Ovary (tissue), 9 donors: ENCODE results near the gene DNAAF8. TPM values are rescaled to one million over a fixed set of nuclear protein-coding genes. Genes with fewer than 3 reads are reported as not detected.
A peak's percentile ranks its signal among the peaks of the same experiment; 100 is the strongest.

Experiments
- DNase-seq, 5 donors: peaks; one replicate each; pipeline ENCODE4 v3.0.0-alpha.2; 2019 to 2020
- H3K27ac ChIP-seq, 2 donors: fragments of 200-600 bp; one replicate each; pipeline versions ENCODE4 v1.5.1 to v1.8.0; 2019 to 2022
- H3K27me3 ChIP-seq: fragments of 200-600 bp; one replicate; pipeline ENCODE4 v1.8.0; 2022
- H3K36me3 ChIP-seq: fragments of 200-600 bp; sonication (generic); one replicate; pipeline ENCODE4 v1.5.1; 2019
- H3K4me1 ChIP-seq: one replicate; pipeline ENCODE4 v1.8.1; 2013; ENCODE audit warnings: mild to moderate bottlenecking, moderate library complexity; ENCODE audit not compliant: insufficient read depth
- H3K4me3 ChIP-seq: fragments of 200-600 bp; sonication (generic); one replicate; pipeline ENCODE4 v1.5.1; 2017
- H3K9me3 ChIP-seq, 2 donors: fragments of 200-600 bp in 1 of 2; sonication (generic) in 1 of 2; one replicate each; pipeline versions ENCODE4 v1.5.1 to v1.8.1; 2013 to 2019; ENCODE audit warnings: mild to moderate bottlenecking in 1 of 2, moderate library complexity in 1 of 2
- EP300 ChIP-seq: sonication (generic); formaldehyde crosslinking; IDR thresholded peaks from one replicate; pipeline ENCODE4 v1.6.1; 2017; ENCODE audit warnings: antibody characterized with exemption
- POLR2A ChIP-seq: fragments of 450-650 bp; IDR thresholded peaks from one replicate; pipeline ENCODE4 v1.6.1; 2017; ENCODE audit warnings: antibody characterized with exemption, mild to moderate bottlenecking, moderate library complexity
- WGBS, 3 donors: extraction: QIAGEN DNeasy Blood & Tissue Kit in 1 of 3; methylation state at CpG; one replicate each; pipeline versions ENCODE4 v1.1.5 to v1.1.7; 2013 to 2017; 5-methylcytosine and 5-hydroxymethylcytosine counted together
- intact Hi-C, 4 donors: fragments of 100-400 bp; cut with DNase I; formaldehyde crosslinking; loops; one replicate each; pipeline versions ENCODE4 v1.11.0 to v1.15.1; 2022 to 2023
- polyA plus RNA-seq, 2 donors: library from polyadenylated mRNA; stranded (reverse); fragments of 200-250 nt in 1 of 2; fragments of 350-450 nt in 1 of 2; fragmentation: Illumina TruSeq in 1 of 2; extraction: RNeasy Lipid Tissue Mini Kit (QIAGEN cat#74804) in 1 of 2; gene quantifications; one replicate each; pipeline ENCODE4 v1.2.3, GENCODE V29; 2013 to 2014
- total RNA-seq, 7 donors: library from RNA; depleted of rRNA in 2 of 7; stranded (reverse); fragments of >200 nt in 2 of 7; fragmentation: NEBNext Ultra II Directional in 3 of 7; extraction: Animal tissue kit (Norgen Biotek cat#: 25700) in 3 of 7; gene quantifications; one replicate each; pipeline versions ENCODE4 v1.1.0 to v1.2.4, GENCODE V29; 2016 to 2023
- TF ChIP-seq, protein P1 (sequence below), 3 donors: fragments of 450-650 bp in 2 of 3; fragments of 200-600 bp in 1 of 3; IDR thresholded peaks; one replicate each; pipeline versions ENCODE4 v1.5.1 to v1.8.0; 2016 to 2022; ENCODE audit warnings: antibody characterized with exemption in 3 of 3, mild to moderate bottlenecking in 1 of 3
- donor health status: DM: no; HTN: no; CAD: no; lungs with moderate emphysema.
- donor health status: DM: no; HTN: no; CAD: no.
- donor health status: Bipolar disorder and iron deficiency.
- donor health status: DM: yes; HTN: yes; CAD: no.
- donor health status: DM: no; HTN: no; CAD: no.
- donor health status: DM: yes; HTN: yes; CAD: no.

Gene DNAAF8
- total and polyA plus RNA-seq, 9 donors, result 0.35 to 9.1 (median 1.2) TPM

DNA sequence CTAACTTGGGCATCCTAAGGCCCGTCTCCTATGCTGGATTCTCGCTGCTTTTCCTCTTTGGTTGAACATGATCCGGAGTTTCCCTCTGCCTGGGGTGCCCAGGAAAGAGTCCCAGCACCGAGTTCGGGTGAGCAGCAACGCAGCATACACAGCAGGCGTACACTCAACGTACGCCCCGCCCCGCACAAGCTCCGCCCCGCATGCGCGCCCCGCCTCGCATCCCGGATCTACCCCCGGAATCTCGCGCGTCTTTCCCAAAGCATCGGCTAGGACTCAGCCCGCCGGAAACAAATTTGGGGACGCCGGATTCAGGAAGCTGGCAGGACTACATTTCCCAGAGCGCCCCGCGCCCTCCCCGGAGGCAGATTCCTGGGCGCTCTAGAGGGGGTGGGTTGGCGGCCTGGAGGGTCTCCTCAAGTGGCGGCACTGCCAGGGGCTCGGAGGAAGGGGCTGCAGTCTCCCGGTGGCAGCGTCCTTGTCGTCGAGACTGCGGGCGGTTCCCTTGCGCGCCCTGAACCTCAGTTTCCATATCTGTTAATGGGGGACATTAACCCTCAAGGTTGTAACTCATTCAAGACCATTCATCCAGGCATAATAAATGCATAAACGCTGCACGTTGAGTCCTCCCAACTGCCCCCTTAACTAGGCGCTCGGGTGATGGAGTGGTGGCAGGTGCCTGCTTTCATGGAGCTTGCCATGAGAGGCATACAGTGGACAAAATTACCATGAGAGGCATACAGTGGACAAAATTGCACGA is 34.4 kb downstream of the DNAAF8 start:
- Histone ChIP-seq H3K36me3 (no peaks in the 10 kb centered on the region), H3K9me3 (no peaks in the 10 kb centered on the region), H3K4me1 (peaks cover 2% of the 10 kb centered on the region), H3K27me3 (no peaks in the 10 kb centered on the region), H3K27ac (peak overlapping the region; percentile 5 to 77), H3K4me3 (peak overlapping the region; percentile 46)
- DNase-seq, result peak; percentile 95 to 99 (median 95)
- 2 to 3% (median 2%) methylated on average over 33 to 48 of the region's 48 CpGs for WGBS, 3 donors
- TF ChIP-seq EP300 (no peak), POLR2A (peak; percentile 83)
- TF ChIP-seq, protein P1, sequence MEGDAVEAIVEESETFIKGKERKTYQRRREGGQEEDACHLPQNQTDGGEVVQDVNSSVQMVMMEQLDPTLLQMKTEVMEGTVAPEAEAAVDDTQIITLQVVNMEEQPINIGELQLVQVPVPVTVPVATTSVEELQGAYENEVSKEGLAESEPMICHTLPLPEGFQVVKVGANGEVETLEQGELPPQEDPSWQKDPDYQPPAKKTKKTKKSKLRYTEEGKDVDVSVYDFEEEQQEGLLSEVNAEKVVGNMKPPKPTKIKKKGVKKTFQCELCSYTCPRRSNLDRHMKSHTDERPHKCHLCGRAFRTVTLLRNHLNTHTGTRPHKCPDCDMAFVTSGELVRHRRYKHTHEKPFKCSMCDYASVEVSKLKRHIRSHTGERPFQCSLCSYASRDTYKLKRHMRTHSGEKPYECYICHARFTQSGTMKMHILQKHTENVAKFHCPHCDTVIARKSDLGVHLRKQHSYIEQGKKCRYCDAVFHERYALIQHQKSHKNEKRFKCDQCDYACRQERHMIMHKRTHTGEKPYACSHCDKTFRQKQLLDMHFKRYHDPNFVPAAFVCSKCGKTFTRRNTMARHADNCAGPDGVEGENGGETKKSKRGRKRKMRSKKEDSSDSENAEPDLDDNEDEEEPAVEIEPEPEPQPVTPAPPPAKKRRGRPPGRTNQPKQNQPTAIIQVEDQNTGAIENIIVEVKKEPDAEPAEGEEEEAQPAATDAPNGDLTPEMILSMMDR (IDR thresholded peaks at IDR 0.05), result peak in 1 of 3 donors; percentile 5
- intact Hi-C loops, result no loop called here

DNA sequence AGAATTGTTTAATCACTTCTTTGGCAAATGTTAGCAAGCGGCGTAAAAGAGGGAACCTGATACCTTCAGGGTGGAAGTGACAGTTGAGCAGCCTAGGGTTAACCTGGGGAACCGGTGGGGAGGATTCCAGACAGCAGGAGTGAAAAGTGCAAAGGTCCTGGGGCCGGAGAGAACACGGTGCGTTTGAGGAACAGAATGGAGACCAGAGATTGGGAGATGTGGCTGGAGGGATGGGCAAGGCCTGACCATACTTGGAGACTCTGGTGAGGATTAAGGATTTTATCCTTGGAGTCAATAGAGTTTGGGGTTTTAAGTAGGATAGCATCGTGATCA is 34.9 kb downstream of the DNAAF8 start:
- H3K27ac ChIP-seq, result no peak overlapping the region
- no peak for DNase-seq
- no peak for TF ChIP-seq POLR2A
- no peak for TF ChIP-seq EP300
- TF ChIP-seq, protein P1 (IDR thresholded peaks at IDR 0.05), result no peak
- no peak overlapping the region for H3K4me3 ChIP-seq
- no peaks in the 10 kb centered on the region for H3K9me3 ChIP-seq
- no peaks in the 10 kb centered on the region for H3K36me3 ChIP-seq
- peaks cover 2% of the 10 kb centered on the region for H3K4me1 ChIP-seq
- H3K27me3 ChIP-seq, result no peaks in the 10 kb centered on the region
- 45 to 48% (median 45%) methylated on average over 7 of the region's 7 CpGs for WGBS, 3 donors
- intact Hi-C loops, result no loop called here

DNA sequence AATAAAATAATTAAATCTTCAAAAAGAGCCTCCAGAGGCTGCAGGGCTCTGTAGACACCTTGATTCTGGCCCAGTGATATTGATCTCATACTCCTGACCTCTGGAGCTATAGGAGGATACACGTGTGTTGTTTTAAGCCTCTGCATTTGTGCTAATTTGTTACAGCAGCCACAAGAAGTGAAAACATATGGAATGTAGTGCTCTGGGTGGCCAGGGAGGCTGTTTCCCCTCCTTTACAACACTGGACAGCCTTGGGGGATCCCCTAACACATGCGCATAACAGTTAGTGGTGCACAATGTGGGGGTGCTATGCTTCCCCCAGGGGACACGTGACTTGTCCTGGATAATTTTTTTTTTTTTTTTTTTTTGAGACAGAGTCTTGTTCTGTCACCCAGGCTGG is 37.3 kb downstream of the DNAAF8 start:
- no peaks in the 10 kb centered on the region for H3K27me3 ChIP-seq
- intact Hi-C loops, result no loop called here
- H3K36me3 ChIP-seq, result no peaks in the 10 kb centered on the region
- DNase-seq, result no peak
- no peak overlapping the region for H3K27ac ChIP-seq
- TF ChIP-seq, protein P1 (IDR thresholded peaks at IDR 0.05), result no peak
- TF ChIP-seq EP300 (no peak), POLR2A (no peak)
- 61 to 72% (median 68%) methylated on average over 3 of the region's 3 CpGs for WGBS, 3 donors
- H3K9me3 ChIP-seq, result no peaks in the 10 kb centered on the region
- no peaks in the 10 kb centered on the region for H3K4me1 ChIP-seq
- H3K4me3 ChIP-seq, result no peak overlapping the region

DNA sequence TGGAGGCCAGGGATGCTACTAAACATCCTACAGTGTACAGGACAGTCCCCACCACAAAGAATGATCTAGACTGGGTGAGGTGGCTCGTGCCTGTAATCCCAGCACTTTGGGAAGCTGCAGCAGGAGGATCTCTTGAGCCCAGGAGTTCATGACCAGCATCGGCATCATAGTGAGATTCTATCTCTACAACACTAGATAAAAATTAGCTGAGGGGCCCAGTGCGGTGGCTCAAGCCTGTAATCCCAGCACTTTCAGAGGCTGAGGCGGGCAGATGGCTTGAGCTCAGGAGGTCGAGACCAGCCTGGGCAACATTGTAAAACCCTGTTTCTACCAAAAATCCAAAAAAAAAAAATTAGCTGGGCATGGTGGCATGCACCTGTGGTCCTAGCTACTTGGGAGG is 38.0 kb downstream of the DNAAF8 start:
- Histone ChIP-seq H3K9me3 (no peaks in the 10 kb centered on the region), H3K27me3 (no peaks in the 10 kb centered on the region), H3K4me1 (no peaks in the 10 kb centered on the region), H3K4me3 (no peak overlapping the region), H3K36me3 (no peaks in the 10 kb centered on the region), H3K27ac (no peak overlapping the region)
- intact Hi-C loops, result no loop called here
- no peak for DNase-seq
- TF ChIP-seq POLR2A (no peak), EP300 (no peak)
- TF ChIP-seq, protein P1 (IDR thresholded peaks at IDR 0.05), result no peak
- WGBS, 3 donors, result 74 to 81% (median 79%) methylated on average over 5 of the region's 5 CpGs
